GM19238 (cell line): Measurements from ENCODE around the gene RNASE12.
"Not testable (repeated sequence)": the region's sequence is repeated elsewhere in the genome, so short reads cannot be mapped to it uniquely, and the experiment has no call there.

Experiments
- DNase-seq: peaks from one replicate; pipeline ENCODE4 v3.0.0; 2011; ENCODE audit warnings: low spot score; ENCODE audit not compliant: insufficient read length

Gene RNASE12

DNA sequence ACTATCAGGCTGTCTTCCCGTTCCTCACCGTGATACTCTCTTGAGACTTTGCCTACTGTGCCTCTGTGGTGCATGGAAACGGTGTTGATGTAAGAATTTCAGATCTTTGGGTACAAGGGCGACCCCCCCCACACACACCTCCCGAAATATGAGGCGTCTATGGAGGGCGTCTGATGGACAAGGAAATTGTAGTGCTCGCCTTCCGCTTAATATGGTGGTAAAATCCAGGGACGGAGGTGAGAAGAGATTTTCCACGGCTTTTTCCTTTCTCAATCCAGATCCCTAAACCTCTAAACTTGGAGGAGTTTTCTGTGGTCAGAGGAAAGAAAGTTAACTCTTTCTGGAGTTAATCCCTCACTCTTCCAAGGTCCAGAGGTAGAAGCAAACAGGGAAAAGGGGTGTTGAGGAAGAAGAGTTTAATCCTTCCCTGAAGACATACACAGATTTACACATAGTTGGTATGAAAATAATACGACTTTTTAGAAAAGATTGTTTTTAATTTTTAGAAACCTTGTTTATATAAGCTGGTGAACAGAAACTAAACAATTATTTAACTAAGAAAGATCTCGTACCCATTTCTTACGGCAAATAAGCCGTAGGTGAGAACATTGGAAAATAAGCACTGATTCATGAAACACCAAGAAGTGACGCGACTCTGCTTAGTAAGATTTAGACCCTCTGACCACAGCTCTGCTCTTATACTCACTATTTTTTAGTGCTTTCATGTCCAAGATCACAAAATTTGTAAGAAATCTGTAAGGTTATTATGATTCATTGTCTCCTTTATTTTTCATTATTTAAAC is 23.1 kb upstream of the RNASE12 start:
- no peak for DNase-seq

DNA sequence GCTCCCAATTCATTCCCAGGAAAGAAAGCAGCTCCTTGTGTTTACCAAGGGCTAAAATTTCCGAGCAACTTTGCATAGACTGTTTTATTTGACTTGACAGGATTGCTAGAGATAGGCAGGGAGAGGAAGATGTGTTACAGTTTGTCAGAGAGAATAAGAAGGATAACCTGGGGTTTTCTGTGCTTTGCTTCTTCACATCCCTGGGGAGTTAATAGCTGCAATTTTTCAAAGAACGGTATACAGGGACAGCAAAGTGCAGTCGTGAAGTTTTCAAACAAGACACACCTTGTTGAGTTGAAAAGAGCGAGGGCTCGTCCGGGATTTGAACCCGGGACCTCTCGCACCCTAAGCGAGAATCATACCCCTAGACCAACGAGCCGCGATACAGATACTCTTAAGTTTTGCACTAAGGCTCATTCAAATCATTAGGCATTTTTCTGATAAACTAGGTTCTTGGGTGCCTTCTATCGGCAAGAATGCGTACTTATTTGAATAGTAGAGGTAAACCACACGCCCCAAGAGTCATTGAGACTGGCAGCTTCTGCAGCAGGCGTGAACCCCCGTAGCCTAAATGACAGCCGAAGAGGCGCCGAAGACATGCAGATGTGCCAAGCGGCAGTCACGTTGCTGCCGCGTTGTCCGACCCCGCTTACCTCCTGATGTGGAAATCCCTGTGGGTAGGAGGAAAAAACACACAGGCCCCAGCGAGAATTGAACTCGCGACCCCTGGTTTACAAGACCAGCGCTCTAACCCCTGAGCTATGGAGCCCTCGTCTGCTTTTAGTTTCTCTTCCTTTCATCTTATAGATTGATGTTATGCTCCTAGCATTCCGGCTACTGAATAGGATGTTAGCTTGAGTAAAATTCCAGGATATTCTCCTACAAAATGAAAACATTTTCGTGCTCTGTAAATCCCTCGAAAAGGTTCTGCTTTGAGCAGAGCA is 22.2 kb upstream of the RNASE12 start:
- no peak for DNase-seq

DNA sequence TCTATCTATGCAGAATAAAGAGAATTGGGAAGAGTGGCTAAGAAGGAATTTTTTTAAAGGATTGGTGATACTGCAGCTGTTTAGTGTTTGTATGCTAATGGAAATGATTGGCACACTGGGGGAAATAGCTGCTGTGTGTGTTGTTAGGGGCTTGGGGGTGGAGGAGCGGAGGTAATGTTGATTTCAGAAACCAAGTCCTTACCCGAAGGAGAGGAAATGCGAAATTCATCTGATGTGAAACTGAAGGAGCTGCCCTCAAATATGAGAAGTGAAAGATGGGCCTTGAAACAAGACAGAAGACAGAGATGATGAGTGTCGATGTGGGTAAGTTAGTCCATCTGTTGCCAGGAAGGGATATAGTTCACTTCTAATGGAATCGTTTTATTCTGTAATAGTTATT is 21.2 kb upstream of the RNASE12 start:
- DNase-seq, result no peak

DNA sequence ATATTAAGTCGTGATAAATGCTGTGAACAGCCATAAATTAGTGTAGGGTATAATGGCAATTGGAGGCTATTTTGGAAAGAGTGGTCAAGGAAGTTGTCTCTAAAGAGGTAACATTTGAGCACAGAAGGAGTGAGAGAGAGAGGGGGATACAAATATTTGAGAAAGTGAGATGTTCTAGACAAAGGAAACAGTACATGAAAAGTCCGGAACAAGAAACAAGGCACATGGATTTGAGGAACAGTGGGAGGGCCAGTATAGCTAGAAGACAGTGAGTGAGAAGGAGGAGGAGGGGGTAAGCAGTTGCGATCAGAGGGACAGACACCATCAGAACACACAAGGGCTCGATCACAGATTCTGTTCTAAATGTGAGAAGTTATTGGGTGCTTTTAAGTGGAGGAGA is 20.1 kb upstream of the RNASE12 start:
- DNase-seq, result no peak

DNA sequence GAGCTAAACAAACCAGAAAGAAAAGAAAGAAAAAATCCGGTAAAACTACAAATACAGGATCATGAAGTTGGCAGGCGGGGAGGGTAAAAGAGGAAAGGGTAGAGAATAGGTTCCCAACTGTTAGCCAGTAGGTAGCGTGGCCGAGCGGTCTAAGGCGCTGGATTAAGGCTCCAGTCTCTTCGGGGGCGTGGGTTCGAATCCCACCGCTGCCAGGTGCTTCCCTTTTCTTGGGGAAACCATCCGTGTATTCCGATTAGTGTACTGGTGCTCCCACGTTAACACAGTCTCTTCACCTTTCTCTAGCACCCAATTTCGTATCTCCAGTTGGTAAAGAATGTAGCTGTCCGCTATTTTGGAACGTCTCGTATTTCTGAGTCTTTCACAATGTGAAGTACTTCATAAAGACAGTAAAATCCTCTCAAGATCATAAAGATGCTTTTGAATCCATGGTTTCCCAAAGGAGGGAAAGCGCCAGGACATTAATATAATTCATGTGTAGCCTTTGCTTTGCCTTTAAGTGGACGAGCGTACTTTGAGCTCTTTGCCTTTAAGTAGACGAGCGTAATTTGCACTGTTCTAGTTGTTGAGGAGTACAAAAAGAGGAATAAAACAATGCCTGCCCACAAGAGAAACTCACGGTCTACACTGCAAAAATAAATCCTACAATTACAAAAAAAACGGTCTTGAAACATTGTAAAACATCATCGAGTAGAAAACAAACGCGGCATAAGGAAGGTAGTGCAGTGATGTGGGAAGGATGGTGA is 19.0 kb upstream of the RNASE12 start:
- no peak for DNase-seq

DNA sequence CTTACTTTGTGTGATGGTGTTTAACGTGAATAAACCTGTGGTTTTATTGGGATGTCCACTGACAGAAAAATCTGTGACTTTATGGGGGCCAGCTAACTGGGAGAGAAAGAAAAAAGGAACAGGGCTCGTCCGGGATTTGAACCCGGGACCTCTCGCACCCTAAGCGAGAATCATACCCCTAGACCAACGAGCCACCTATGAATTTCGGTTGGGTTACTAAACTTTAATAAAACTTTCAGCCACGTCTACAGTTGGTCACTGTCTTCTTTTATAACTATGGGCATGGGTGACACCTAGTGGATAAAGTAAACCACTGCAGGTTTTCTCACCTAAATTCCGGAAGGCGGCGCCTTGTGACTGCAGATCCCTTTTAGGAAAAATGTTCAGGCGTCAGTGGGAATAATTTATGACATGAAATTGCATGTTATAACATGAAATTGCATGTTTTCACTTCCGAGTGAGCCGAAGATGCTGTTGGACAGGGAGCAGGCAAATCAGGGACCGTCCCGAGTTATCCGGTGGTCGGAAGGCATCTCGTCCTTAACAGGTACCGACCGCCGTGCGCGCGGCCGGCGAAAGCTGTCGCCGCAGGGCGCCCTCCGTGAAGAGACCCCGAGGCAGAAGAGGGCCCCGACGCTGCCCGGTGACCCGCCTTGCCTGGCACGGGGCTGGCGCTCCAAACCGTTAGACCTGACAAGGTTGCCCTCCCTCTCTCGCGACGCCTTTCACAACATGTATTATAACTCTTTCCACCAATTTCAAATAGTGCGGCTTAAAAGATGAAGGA is 18.2 kb upstream of the RNASE12 start:
- DNase-seq, result no peak

DNA sequence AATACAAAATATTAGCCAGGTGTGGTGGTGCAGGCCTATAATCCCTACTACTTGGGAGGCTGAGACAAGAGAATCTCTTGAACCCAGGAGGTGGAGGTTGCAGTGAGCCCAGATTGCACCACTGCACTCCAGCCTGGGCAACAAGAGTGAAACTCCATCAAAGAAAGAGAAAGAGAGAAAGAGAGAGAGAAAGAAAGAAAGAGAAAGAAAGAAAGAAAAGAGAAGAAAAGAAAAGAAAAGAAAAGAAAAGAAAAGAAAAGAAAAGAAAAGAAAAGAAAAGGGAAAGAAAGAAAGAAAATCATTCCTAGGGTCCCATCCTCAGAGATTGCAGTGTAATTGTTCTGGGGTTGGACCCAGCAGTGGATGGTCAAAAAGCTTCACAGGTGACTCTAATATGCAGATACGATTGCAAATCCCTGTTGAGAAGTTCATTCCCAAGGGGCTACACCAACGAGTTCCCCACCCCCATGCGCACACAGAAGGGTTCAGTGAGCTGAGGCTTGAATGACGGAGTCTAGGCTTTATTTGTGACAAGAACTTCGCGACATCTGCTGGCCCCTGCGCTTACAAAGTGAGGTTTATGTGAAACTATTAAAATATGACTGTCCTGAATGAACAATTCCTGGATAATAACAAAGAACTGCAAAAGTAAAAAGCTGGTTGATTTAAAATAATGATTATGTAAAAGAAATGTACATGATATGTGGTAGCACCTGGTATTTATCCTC is 17.4 kb upstream of the RNASE12 start:
- no peak for DNase-seq

DNA sequence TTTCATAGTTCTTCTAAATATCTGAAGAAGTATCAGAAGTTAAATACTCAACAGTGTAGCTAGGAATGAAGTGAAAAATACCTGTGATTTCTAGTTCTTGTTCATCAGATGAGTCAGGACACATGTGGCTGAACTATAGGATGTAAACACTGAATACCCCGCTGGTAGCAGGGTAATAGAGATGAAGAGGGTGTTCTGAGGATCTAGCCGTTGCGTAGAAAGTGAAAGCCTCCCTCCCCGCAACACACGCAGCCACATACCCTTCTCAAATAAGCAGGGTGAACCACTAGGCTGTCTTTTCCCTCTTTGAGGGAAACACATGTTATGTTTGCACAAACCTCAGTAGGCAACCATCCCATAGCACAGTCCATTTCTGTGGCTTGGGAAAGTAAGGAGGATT is 16.4 kb upstream of the RNASE12 start:
- DNase-seq, result no peak

DNA sequence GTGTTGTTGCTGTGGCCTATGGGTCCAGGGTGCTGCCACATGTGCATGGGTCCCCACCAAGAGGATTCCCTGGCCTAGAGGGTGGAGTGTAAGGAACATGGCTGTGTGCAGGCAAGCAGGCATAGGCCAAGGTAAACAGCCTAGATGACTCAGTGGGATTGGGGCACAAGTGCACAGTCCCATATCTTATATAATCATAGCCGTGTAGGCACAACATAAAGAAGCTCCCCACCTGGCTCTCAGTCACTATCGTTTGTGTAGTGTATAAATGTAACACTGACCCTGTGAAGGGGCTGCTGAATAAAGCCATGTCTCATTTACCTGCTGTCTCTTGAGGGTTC is 15.7 kb upstream of the RNASE12 start:
- no peak for DNase-seq

DNA sequence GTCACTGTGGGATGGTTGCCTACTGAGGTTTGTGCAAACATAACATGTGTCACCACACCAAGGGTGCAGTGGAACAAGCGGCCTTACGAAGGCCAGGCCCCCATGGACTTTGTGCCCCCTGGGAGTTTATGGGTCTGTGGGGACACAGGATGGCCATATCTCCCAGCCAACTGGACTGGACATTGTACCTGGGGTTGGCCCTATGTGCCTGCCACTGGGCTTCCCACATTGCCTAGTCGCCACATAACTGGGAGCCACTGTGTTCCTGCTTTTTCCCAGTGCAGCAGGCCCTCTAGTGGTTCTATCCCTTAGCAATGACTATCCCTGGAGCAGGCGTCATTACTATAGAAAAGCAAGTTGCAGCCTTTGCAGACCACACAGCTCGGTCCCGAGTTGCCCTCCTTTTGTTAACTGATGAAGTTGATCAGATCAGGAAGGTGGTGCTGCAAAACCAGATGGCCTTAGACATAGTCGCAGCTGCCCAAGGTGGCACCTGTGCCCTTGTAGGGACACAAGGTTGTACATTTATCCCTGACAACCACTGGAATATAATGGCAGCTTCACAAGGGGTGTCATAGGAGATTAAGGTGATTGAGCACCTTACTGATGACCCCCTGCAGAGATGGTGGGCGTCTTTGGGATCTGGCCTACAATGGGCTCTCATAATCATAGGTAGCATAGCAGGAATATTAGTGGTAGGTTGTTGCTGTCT is 15.2 kb upstream of the RNASE12 start:
- no peak for DNase-seq

DNA sequence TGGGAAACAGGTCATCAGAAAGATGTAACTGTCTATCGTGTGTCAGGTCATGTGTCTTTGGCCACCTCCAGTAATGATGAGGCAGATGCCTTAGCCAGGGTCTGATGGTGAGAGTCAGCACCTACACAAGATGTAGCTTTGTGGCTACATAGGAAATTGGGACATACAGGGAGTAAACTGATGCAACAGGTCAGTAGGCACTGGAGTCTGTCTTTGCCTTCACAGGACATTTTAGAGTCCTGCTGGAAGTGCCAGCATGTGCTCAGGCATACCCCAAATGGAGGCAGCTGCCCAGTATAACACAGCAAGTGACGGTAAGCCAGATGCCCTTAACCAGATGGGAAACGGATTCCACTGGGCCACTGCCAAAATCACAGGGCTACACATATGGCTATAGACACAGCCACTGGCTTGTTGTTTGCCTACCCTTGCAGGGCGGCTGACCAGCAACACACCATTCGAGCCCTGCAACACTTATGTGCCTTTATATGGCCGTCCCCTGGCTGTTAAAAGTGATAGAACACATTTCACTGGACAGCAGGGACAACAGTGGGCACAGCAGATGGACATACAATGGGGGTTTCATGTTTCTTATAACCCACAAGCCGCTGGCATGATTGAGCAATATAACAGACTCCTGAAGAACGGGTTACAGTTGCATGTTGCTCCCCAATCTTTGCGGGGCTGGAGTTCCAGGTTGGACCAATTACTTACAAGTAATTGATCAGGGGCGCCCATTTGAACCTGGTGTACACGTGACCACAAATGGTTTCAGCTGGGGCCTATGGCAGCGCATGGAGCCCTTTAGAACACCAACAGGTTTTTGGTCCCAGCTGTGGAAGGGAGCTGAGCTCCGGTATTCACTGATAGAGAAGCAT is 12.9 kb upstream of the RNASE12 start:
- DNase-seq, result no peak

DNA sequence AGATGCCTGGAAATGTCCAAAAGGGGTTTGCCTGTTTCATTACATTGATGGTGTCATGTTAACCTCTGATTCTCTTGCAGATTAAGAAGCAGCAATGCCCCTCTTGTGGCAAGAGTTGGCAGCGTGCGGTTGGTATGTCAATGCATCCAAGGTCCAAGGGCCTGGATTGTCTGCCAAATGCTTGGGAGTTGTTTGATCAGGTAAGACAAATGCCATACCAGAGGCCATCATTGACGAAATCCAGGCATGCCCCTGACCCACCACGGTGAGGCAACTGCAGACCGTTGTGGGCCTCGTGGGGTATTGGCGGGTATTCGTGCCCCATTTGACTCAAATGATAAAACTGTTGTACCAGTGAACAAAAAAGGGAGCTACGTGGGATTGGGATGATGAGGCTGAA is 11.4 kb upstream of the RNASE12 start:
- no peak for DNase-seq

DNA sequence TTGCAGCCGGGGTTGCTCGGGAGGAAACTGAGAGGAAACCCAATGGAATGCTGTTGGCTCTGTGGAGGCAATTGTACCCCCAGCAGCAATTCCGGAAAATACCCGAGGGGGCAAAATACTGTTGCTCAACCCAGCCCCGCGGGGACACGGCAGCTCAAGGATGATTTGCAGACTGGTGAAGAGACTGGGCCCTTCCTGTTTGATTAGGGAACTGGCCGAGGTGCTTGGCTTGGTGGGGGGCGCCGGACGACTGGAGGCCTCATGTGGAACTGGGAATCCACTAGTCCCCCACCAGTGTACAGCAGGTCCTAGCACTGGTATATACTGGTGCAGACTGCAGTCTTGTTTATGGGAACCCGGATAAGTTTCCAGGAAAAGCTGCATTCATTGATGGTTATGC is 10.3 kb upstream of the RNASE12 start:
- DNase-seq, result no peak

DNA sequence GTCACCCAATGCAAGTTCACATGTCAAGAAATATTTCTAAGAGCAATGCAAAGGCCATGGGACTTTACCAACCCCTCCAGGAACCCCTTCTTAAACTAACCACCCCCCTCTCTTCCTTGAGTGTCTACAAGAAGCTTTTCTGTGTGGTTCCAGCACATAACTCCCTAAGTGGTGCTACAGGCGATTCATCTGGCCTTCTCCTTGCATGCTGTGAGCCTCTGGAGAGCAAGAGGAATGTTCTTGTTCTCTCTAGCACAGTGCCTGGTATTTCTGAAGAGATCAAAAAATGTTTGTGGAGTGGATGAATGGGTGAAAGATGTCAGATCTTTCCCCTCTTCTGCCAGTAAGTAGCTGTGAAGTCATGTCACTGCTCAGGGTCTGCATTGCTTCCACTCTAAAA is 5.9 kb upstream of the RNASE12 start:
- no peak for DNase-seq

DNA sequence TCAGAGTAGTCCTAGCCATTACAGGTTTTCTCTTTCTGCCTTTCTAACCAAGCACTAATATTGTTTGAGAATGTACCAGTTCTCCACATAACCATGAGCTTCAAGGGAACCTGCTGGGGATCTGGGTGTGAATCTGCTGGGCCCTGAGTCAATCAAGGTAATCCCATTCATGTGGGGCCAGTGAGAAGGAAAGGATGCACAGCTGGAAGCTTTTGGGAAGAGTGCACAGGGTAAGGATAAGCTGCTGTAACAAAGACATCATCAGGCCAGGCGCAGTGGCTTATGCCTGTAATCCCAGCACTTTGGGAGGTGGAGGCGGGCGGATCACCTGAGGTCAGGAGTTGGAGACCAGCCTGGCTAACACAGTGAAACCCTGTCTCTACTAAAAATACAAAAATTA is 4.5 kb upstream of the RNASE12 start:
- not testable (repeated sequence) for DNase-seq

DNA sequence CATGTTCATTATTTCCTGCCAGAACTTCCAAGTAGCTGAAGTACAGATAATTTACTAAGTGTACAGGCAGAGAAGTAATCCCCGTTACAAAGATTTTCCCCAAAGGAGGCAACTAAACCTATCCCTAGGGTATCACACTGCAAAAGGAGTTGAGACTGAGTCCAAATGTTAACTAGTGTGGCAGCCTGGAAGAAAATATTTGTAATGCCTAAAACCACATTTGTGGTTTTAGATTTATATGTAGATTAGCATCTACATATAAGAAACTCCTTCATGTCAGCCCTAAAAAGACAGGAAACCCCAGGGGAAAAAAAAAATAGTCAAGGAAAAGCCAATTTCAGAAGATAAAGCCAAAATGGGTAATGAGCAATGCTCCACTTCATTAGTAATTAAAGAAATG is 1.4 kb upstream of the RNASE12 start:
- DNase-seq, result no peak

DNA sequence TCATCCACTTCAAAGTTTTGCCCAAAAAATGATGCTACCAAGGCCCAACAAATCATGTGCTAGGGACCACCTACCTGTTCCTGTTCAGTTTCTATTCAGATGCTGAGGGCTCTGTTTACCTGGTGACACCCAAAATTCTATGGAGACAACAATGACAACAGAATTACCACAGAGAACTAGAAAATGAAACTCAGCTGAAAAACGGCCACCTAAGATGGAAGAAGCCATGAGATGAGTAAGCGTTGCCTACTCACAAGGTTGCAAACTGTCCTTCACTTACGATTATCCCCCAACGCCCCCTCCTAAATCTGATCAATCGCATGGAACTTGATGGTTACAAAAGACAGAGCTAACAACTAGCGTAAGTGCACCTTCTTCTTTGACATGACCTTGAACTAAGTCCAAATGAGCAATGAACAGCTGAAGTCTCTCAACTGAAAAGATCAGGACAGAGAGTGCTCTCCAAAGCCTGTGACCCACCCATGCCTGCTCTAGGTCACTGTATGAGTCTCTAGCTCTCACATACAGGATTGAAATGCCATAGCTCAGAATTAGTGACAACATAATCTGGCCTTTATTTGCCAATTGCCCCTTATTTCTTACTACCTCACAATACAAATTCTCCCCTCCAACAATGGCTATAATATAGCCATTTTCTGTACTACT is 3.6 kb downstream of the RNASE12 start, which contains the start of gene RNASE11:
Gene RNASE11, minus strand, starts transcription at position 513 of the 666 bp plus-strand sequence.
- DNase-seq, result no peak

DNA sequence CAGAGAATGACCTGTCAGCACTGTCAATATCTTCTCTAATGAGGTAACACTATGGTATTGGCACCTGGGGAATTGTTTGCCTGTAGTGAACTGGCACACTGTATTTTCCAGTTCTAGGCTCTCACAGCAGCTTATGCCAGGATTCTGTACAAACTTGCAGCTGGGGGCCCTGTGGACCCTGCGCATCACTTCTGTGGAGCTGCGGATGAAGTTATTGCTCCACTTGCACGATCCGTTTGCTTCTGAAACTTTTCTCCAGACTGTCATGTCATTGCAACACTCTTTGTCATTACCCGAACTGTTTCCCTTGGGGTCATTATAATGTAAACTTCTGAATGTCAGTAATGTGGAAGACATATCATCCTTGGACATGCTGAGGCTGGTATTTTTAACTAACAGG is 7.3 kb downstream of the RNASE12 start:
- DNase-seq, result no peak
